K562 (cell line): ENCODE results near the gene OTOP1. TPM values are rescaled to one million over a fixed set of nuclear protein-coding genes. Genes with fewer than 3 reads are reported as not detected.
A peak's percentile ranks its signal among the peaks of the same experiment; 100 is the strongest.

Experiments
- ATAC-seq: fragments of 200-7000 bp; cut with Tn5 transposase; 3 replicates; pipeline ENCODE4 v1.9.1; 2020; ENCODE audit warnings: moderate library complexity
- BruUV-seq: library from RNA; stranded (reverse); fragments of 400-500 nt; replicated peaks from 2 replicates; lab custom pipeline; 2021; lab: Mats Ljungman, UMichigan
- CTCF ChIA-PET: fragments of 300-600 bp; formaldehyde crosslinking; extraction: SDS; loops from one replicate; lab custom pipeline; 2021; ENCODE audit warnings: low intra/inter-chr PET ratio; lab: Yijun Ruan, JAX
- POLR2A ChIA-PET: fragments of 300-600, 350-650 bp; sonication (Branson Sonifier 250); formaldehyde crosslinking; extraction: SDS; loops from one replicate; lab custom pipeline; 2021; ENCODE audit warnings: antibody characterized with exemption, inconsistent platforms; lab: Yijun Ruan, JAX
- DNase-seq, 4 experiments: peaks; one replicate each; pipeline versions ENCODE4 v3.0.0 to v3.0.0-alpha.2; 2011 to 2018; ENCODE audit warnings: low spot score in 3 of 4, mixed read lengths in 3 of 4; ENCODE audit errors: extremely low read depth in 1 of 4
- FAIRE-seq: peaks from 2 replicates; lab custom pipeline; 2011; peaks lifted over from hg19 to GRCh38; lab: Jason Lieb, UNC
- H2AFZ ChIP-seq: 2 replicates; pipeline ENCODE4 v1.6.0; 2011; ENCODE audit warnings: low read depth, low read length, control low read depth, inconsistent platforms
- H3K27ac ChIP-seq: fragments of 200-600 bp; 3 replicates; pipeline ENCODE4 v1.8.0; 2011; ENCODE audit warnings: low read depth, mild to moderate bottlenecking, control low read depth, inconsistent platforms, low read length, moderate library complexity, mixed read lengths; ENCODE audit errors: extremely low read depth
- H3K27me3 ChIP-seq, 2 experiments: fragments of 300-600 bp in 1 of 2; 2 replicates in 1 of 2; 3 replicates in 1 of 2; pipeline versions ENCODE4 v1.6.0 to v1.8.0; 2011; ENCODE audit warnings: inconsistent platforms in 2 of 2, low read length in 2 of 2, mild to moderate bottlenecking in 1 of 2, mixed read lengths in 1 of 2, moderate library complexity in 1 of 2; ENCODE audit not compliant: control insufficient read depth in 2 of 2, insufficient read depth in 2 of 2
- H3K36me3 ChIP-seq: fragments of 300-600 bp; 3 replicates; pipeline ENCODE4 v1.8.0; 2011; ENCODE audit warnings: mild to moderate bottlenecking, low read length, inconsistent platforms; ENCODE audit not compliant: control insufficient read depth, insufficient read depth
- H3K4me1 ChIP-seq, 2 experiments: fragments of 200-600 bp in 1 of 2; replicated peaks in 1 of 2; 2 replicates in 1 of 2; 3 replicates in 1 of 2; pipeline versions ENCODE4 v1.5.1 to v1.8.0; 2011; ENCODE audit warnings: inconsistent platforms in 2 of 2, low read length in 2 of 2, mild to moderate bottlenecking in 1 of 2, mixed read lengths in 1 of 2, moderate library complexity in 1 of 2; ENCODE audit not compliant: control insufficient read depth in 2 of 2, insufficient read depth in 2 of 2
- H3K4me2 ChIP-seq: 2 replicates; pipeline ENCODE4 v1.6.1; 2011; ENCODE audit warnings: low read length, control low read depth, inconsistent platforms, mixed read lengths; ENCODE audit not compliant: insufficient read depth
- H3K4me3 ChIP-seq: fragments of 200-600 bp; sonication (generic), shearing (Covaris generic); 2 replicates; pipeline ENCODE4 v1.5.1; 2016; ENCODE audit warnings: control low read depth, inconsistent platforms
- H3K79me2 ChIP-seq: fragments of 200-600 bp; 3 replicates; pipeline ENCODE4 v1.8.0; 2011; ENCODE audit warnings: low read length, inconsistent platforms; ENCODE audit not compliant: control insufficient read depth, insufficient read depth
- H3K9ac ChIP-seq, 2 experiments: 2 replicates each; pipeline versions ENCODE4 v1.6.0 to v1.6.1; 2011; ENCODE audit warnings: low read depth in 2 of 2, low read length in 2 of 2, control low read depth in 1 of 2, inconsistent platforms in 1 of 2, mild to moderate bottlenecking in 1 of 2, mixed read lengths in 1 of 2; ENCODE audit not compliant: insufficient read depth in 1 of 2
- H3K9me1 ChIP-seq: one replicate; pipeline ENCODE4 v1.6.0; 2011; ENCODE audit warnings: inconsistent platforms, mild to moderate bottlenecking, low read length, moderate library complexity; ENCODE audit not compliant: control insufficient read depth, insufficient read depth
- H3K9me3 ChIP-seq: replicated peaks from 2 replicates; pipeline ENCODE4 v1.5.1; 2011; ENCODE audit warnings: low read depth, low read length, inconsistent platforms; ENCODE audit not compliant: control insufficient read depth, insufficient read depth
- H4K20me1 ChIP-seq: replicated peaks from 2 replicates; pipeline ENCODE4 v1.6.1; 2011; ENCODE audit warnings: low read length, inconsistent platforms, mixed read lengths; ENCODE audit not compliant: control insufficient read depth, insufficient read depth
- ADNP ChIP-seq: fragments of 200-800 bp; sonication (Bioruptor generic); IDR thresholded peaks from 2 replicates; pipeline ENCODE4 v1.6.1; 2016; ENCODE audit warnings: missing genetic modification characterization, missing compliant biosample characterization
- BRD9 ChIP-seq: fragments of 450-650 bp; IDR thresholded peaks from 2 replicates; pipeline ENCODE4 v1.6.1; 2018; ENCODE audit warnings: low read depth; ENCODE audit not compliant: partially characterized antibody
- CBX8 ChIP-seq: fragments of 200-600 bp; sonication (generic); IDR thresholded peaks from 2 replicates; pipeline ENCODE4 v1.6.1; 2012; ENCODE audit warnings: borderline replicate concordance, mixed run types, low read depth, mild to moderate bottlenecking, moderate library complexity, mixed read lengths, low read length, control low read depth, inconsistent platforms; ENCODE audit not compliant: poor library complexity, severe bottlenecking; ENCODE audit errors: extremely low read depth
- CREBBP ChIP-seq: IDR thresholded peaks from one replicate; pipeline ENCODE4 v1.6.1; 2012; ENCODE audit warnings: low read depth, mild to moderate bottlenecking, control low read depth, inconsistent platforms, low read length
- ESRRA ChIP-seq: fragments of 450-650 bp; IDR thresholded peaks from 2 replicates; pipeline ENCODE4 v1.6.1; 2014; ENCODE audit warnings: low read depth, mild to moderate bottlenecking, moderate library complexity, borderline replicate concordance
- FOXJ3 ChIP-seq: sonication (generic); formaldehyde crosslinking; IDR thresholded peaks from 2 replicates; pipeline ENCODE4 v1.4.0; 2020; ENCODE audit warnings: mild to moderate bottlenecking, missing genetic modification reagents
- FOXM1 ChIP-seq, 2 experiments: fragments of 450-650 bp in 1 of 2; sonication (generic) in 1 of 2; formaldehyde crosslinking in 1 of 2; IDR thresholded peaks; 2 replicates each; pipeline versions ENCODE4 v1.6.1 to v1.9.0; 2017 to 2022; ENCODE audit warnings: low read depth in 2 of 2, mild to moderate bottlenecking in 2 of 2, missing genetic modification reagents in 1 of 2, moderate library complexity in 1 of 2
- GABPA ChIP-seq: fragments of 200-800 bp; sonication (Bioruptor generic); conservative IDR thresholded peaks from 2 replicates; pipeline ENCODE4 v1.6.1; 2016; ENCODE audit warnings: low read depth, missing genetic modification characterization, missing compliant biosample characterization
- HDAC6 ChIP-seq: IDR thresholded peaks from 2 replicates; pipeline ENCODE4 v1.6.1; 2012; ENCODE audit warnings: low read depth, mild to moderate bottlenecking, control low read depth, inconsistent platforms, low read length, moderate library complexity
- HNRNPH1 ChIP-seq: fragments of 200-400 bp; formaldehyde crosslinking; optimal IDR thresholded peaks from 2 replicates; pipeline ENCODE3; 2017; ENCODE audit warnings: low read depth, mild to moderate bottlenecking, low read length, moderate library complexity
- JUND ChIP-seq, 2 experiments: IDR thresholded peaks; 2 replicates in 1 of 2; 3 replicates in 1 of 2; pipeline ENCODE4 v1.6.1; 2011; ENCODE audit warnings: borderline replicate concordance in 2 of 2, low read depth in 2 of 2, low read length in 2 of 2, improper control_type of control experiment in 1 of 2, missing biosample characterization in 1 of 2, missing genetic modification characterization in 1 of 2, missing genetic modification reagents in 1 of 2
- KDM2B ChIP-seq: fragments of 250-450 bp; sonication (Bioruptor Pico); IDR thresholded peaks from 2 replicates; pipeline ENCODE4 v1.8.0; 2021; ENCODE audit warnings: mild to moderate bottlenecking, moderate library complexity
- KDM5B ChIP-seq: fragments of 200-600 bp; sonication (generic); IDR thresholded peaks from 2 replicates; pipeline ENCODE4 v1.6.1; 2012; ENCODE audit warnings: low read depth, mild to moderate bottlenecking, moderate library complexity, low read length, control low read depth, inconsistent platforms; ENCODE audit not compliant: insufficient replicate concordance
- MXI1 ChIP-seq: IDR thresholded peaks from 2 replicates; pipeline ENCODE4 v1.6.1; 2011; ENCODE audit warnings: low read depth, mild to moderate bottlenecking, improper control_type of control experiment, low read length
- PRPF4 ChIP-seq: fragments of 200-400 bp; formaldehyde crosslinking; IDR thresholded peaks from one replicate; pipeline ENCODE4 v1.6.1; 2017; ENCODE audit warnings: low read length, low read depth, mild to moderate bottlenecking; ENCODE audit not compliant: insufficient read depth, poor library complexity, severe bottlenecking
- THRAP3 ChIP-seq: fragments of 450-650 bp; IDR thresholded peaks from 2 replicates; pipeline ENCODE4 v1.6.1; 2016; ENCODE audit warnings: mild to moderate bottlenecking, inconsistent platforms, borderline replicate concordance
- U2AF1 ChIP-seq: fragments of 200-400 bp; formaldehyde crosslinking; optimal IDR thresholded peaks from 2 replicates; pipeline ENCODE3; 2017; ENCODE audit warnings: mild to moderate bottlenecking, low read depth, low read length, moderate library complexity
- WGBS: fragments of 100-300 bp; shearing (Covaris generic); methylation state at CpG from one replicate; pipeline ENCODE4 v1.1.6; 2016; ENCODE audit warnings: low coverage, mixed read lengths; ENCODE audit not compliant: insufficient coverage; ENCODE audit errors: missing lambda C conversion rate; 5-methylcytosine and 5-hydroxymethylcytosine counted together
- in situ Hi-C: fragments of 300-500 bp; cut with MboI; formaldehyde crosslinking; loops from 4 replicates; pipeline ENCODE4 v1.15.0; 2018; ENCODE audit warnings: inconsistent platforms, mixed read lengths
- intact Hi-C: fragments of 100-400 bp; cut with micrococcal nuclease; formaldehyde crosslinking; loops from 2 replicates; pipeline ENCODE4 v1.14.2; 2022
- polyA plus RNA-seq, 8 experiments: library from polyadenylated mRNA; depleted of rRNA in 4 of 8; stranded (reverse) in 5 of 8; unstranded in 3 of 8; fragments of >200 nt; fragmentation: Nextera tagmentation in 2 of 8; fragmentation: Illumina TruSeq in 1 of 8; extraction: Ambion mirVana in 2 of 8; extraction: Trizol in 1 of 8; gene quantifications; 2 replicates each; pipeline versions ENCODE4 v1.2.1 to v1.2.3, GENCODE V29; 2011 to 2014; ENCODE audit warnings: inconsistent platforms in 1 of 8, missing spikeins in 1 of 8
- total RNA-seq, 7 experiments: library from RNA; depleted of rRNA in 6 of 7; stranded (reverse); fragments of >200 nt in 6 of 7; fragmentation: Illumina TruSeq in 2 of 7; extraction: Trizol in 2 of 7; gene quantifications; 2 replicates each; pipeline versions ENCODE4 v1.2.1 to v1.2.3, GENCODE V29; 2011 to 2021; ENCODE audit warnings: low replicate concordance in 1 of 7

Gene OTOP1
- total and polyA plus RNA-seq, 9 of the 15 experiments (the other 6 are each of a cell fraction or from before 2014, with no cell fraction given), result not detected

DNA sequence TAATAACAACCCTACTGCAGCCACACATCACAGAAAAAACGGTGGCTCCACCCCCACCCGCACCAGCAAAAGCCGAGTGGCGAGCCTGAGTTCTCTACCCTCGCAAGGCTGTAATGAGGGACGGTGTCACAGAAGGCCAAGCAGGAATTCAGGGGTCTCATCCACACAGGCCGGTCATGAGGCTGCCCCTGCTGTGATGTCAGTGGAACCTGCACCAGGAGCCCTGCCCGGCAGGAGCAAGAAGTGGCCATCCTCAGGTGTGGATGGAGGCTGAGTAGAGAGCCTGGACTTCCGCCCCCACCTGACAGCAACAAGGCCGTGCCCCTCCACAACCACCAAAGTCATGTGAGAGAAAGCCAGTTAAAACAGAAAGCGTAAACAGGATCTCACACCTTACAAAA, 42.6 kb upstream of the OTOP1 start:
- H3K36me3 ChIP-seq, result peaks cover 73% of the 10 kb centered on the region
- WGBS, result 97% methylated on average over 11 of the region's 11 CpGs
- ATAC-seq (no peak), DNase-seq (no peak), FAIRE-seq (peak; percentile 35)
- no peak overlapping the region for H3K27ac ChIP-seq
- no peak for TF ChIP-seq CBX8
- no peak for TF ChIP-seq GABPA (tag)
- TF ChIP-seq PRPF4, result no peak
- TF ChIP-seq ADNP (tag), result no peak
- TF ChIP-seq JUND (IDR thresholded peaks at IDR 0.05; ENCODE audit: borderline replicate concordance, low read depth, low read length), result no peak
- no peak for TF ChIP-seq JUND (tag; IDR thresholded peaks at IDR 0.05; ENCODE audit: borderline replicate concordance, low read depth, low read length)
- TF ChIP-seq THRAP3, result no peak
- TF ChIP-seq HNRNPH1, result no peak
- no peak for TF ChIP-seq BRD9
- no peak for TF ChIP-seq KDM2B (CRISPR knock-in tag)
- no peak for TF ChIP-seq HDAC6
- TF ChIP-seq MXI1, result no peak
- TF ChIP-seq FOXM1 (IDR thresholded peaks at IDR 0.05; ENCODE audit: low read depth), result no peak
- TF ChIP-seq FOXM1 (CRISPR knock-in tag; IDR thresholded peaks at IDR 0.05; ENCODE audit: low read depth), result no peak
- TF ChIP-seq KDM5B, result no peak
- TF ChIP-seq U2AF1, result no peak
- no peak for TF ChIP-seq FOXJ3 (CRISPR knock-in tag)
- no peak for TF ChIP-seq CREBBP
- TF ChIP-seq ESRRA, result no peak
- H3K9ac ChIP-seq, result peak overlapping the region in 1 of 2 experiments; percentile 39; a peak in 1 of 4 replicates
- POLR2A ChIA-PET, result no interaction called here
- no peaks in the 10 kb centered on the region for H3K79me2 ChIP-seq
- H3K4me1 ChIP-seq, result no peaks in the 10 kb centered on the region
- in situ Hi-C loops, result no loop called here
- no peak overlapping the region for H2AFZ ChIP-seq
- BruUV-seq, result no TSS peak
- H3K9me1 ChIP-seq, result no peaks in the 10 kb centered on the region
- H3K27me3 ChIP-seq, result peaks cover 0 to 10% of the 10 kb centered on the region in 2 experiments; a peak in 2 of 5 replicates
- intact Hi-C loops, result no loop called here
- no peaks in the 10 kb centered on the region for H3K9me3 ChIP-seq
- CTCF ChIA-PET, result no interaction called here
- no peak overlapping the region for H3K4me2 ChIP-seq
- no peak overlapping the region for H3K4me3 ChIP-seq
- no peaks in the 10 kb centered on the region; the same call in 1 of the 2 replicates for H4K20me1 ChIP-seq
